ENCODE data around the gene TBXAS1. TPM values are rescaled to one million over a fixed set of nuclear protein-coding genes. Genes with fewer than 3 reads are reported as not detected.

TBXAS1 gene
- total and polyA plus RNA-seq, 2 of the 8 experiments (the other 6 are each of a cell fraction or from before 2014, with no cell fraction given): 0.86 to 2.1 TPM

DNA sequence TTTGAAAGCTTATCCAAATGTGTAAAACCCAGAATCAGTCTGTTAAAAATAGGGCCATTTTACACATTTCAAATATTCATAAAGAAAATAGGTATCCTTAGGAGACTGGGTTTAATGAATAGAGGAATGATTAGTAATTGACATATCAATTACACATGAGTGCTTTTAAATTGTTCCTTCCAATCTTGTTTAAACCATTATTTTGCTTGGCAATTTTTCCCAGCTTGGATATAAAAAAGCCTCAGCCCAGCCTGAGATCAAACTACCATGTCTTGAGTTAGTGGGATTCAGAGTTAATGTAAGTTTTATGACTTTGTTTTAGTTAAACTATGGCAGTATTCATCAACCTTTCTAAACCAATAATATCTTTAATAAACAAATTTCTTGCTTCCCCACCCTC, 205.4 kb downstream of the TBXAS1 start:
- Histone ChIP-seq H3K36me3 (ENCODE audit: control insufficient read depth in 2 of 4, insufficient read depth in 4 of 4, low read length in 3 of 4) (no peaks in the 10 kb centered on the region), H3K4ac (replicated peaks; ENCODE audit: insufficient read length, low read depth, low read length) (no peak overlapping the region), H2AK5ac (ENCODE audit: low read depth, low read length) (no peak overlapping the region), H3K56ac (replicated peaks; ENCODE audit: insufficient read length, low read depth, low read length) (no peak overlapping the region), H3K23me2 (ENCODE audit: low read depth, low read length) (no peaks in the 10 kb centered on the region; the same call in 1 of the 2 replicates), H3K4me1 (replicated peaks in 1 of 4; ENCODE audit: control insufficient read depth in 3 of 4, insufficient read depth in 4 of 4, low read length in 3 of 4) (no peaks in the 10 kb centered on the region), H4K5ac (ENCODE audit: insufficient read length, low read depth, low read length) (no peak overlapping the region), H4K8ac (ENCODE audit: extremely low read depth, insufficient read depth, low read length) (no peak overlapping the region), H3K4me3 (ENCODE audit: extremely low read depth in 1 of 4, insufficient read depth in 2 of 4, low read depth in 3 of 4, low read length in 4 of 4) (no peak overlapping the region), H2BK120ac (replicated peaks; ENCODE audit: low read depth, low read length) (no peak overlapping the region), H3K27me3 (replicated peaks in 1 of 4; ENCODE audit: control insufficient read depth in 3 of 4, extremely low read depth in 1 of 4, insufficient read depth in 3 of 4, low read length in 3 of 4) (no peaks in the 10 kb centered on the region), H2AFZ (ENCODE audit: low read length) (no peak overlapping the region), H4K91ac (replicated peaks; ENCODE audit: insufficient read length, low read length) (no peak overlapping the region), H2BK15ac (ENCODE audit: low read length) (no peak overlapping the region), H3K18ac (ENCODE audit: extremely low read depth, low read length) (no peak overlapping the region), H4K20me1 (replicated peaks in 1 of 2; ENCODE audit: control insufficient read depth in 1 of 2, insufficient read depth in 2 of 2, low read length in 2 of 2) (no peaks in the 10 kb centered on the region), H3K4me2 (ENCODE audit: insufficient read depth in 1 of 2, low read depth in 2 of 2, low read length in 2 of 2) (no peak overlapping the region), H2BK20ac (ENCODE audit: low read length) (no peak overlapping the region), H3K27ac (ENCODE audit: low read depth, low read length) (no peak overlapping the region), H3K14ac (ENCODE audit: insufficient read length) (no peak overlapping the region), H3K9ac (replicated peaks in 1 of 4; ENCODE audit: extremely low read depth in 1 of 4, low read depth in 3 of 4, low read length in 3 of 4) (no peak overlapping the region), H2BK12ac (ENCODE audit: low read depth, low read length) (no peak overlapping the region), H3K79me2 (ENCODE audit: control insufficient read depth in 1 of 2, insufficient read depth in 2 of 2, low read length in 2 of 2) (no peaks in the 10 kb centered on the region), H2BK5ac (ENCODE audit: low read depth, low read length) (no peak overlapping the region), H3K79me1 (ENCODE audit: low read depth, low read length) (no peaks in the 10 kb centered on the region), H3K9me3 (ENCODE audit: insufficient read depth in 2 of 2, low read depth in 1 of 2, low read length in 1 of 2) (no peaks in the 10 kb centered on the region), H3K23ac (ENCODE audit: insufficient read length) (no peak overlapping the region)
- POLR2A ChIA-PET (ENCODE audit: partially characterized antibody): no interaction called here
- FAIRE-seq (no peak), DNase-seq (ENCODE audit: low read depth in 1 of 2, low spot score in 2 of 2) (no peak)
- CTCF ChIA-PET (ENCODE audit: partially characterized antibody): no interaction called here
- TF ChIP-seq TCF12 (IDR thresholded peaks at IDR 0.05; ENCODE audit: low read depth, low read length) (no peak), CHD1 (IDR thresholded peaks at IDR 0.05; ENCODE audit: low read depth, low read length) (no peak), JUN (IDR thresholded peaks at IDR 0.05; ENCODE audit: low read depth, low read length) (no peak), POLR2AphosphoS5 (IDR thresholded peaks at IDR 0.05; ENCODE audit: low read depth, low read length) (no peak), RAD21 (IDR thresholded peaks at IDR 0.05 in 1 of 2, conservative IDR thresholded peaks at IDR 0.05 in 1 of 2; ENCODE audit: low read depth in 2 of 2, low read length in 2 of 2) (no peak), KDM1A (IDR thresholded peaks at IDR 0.05; ENCODE audit: borderline replicate concordance, low read length) (no peak), CBX8 (IDR thresholded peaks at IDR 0.05; ENCODE audit: borderline replicate concordance, low read depth, low read length) (no peak), SRF (IDR thresholded peaks at IDR 0.05; ENCODE audit: low read depth, low read length) (no peak), RFX5 (IDR thresholded peaks at IDR 0.05; ENCODE audit: borderline replicate concordance, low read depth, low read length) (no peak), FOSL1 (IDR thresholded peaks at IDR 0.05; ENCODE audit: insufficient read depth, low read depth, low read length) (no peak), GTF2F1 (IDR thresholded peaks at IDR 0.05; ENCODE audit: borderline replicate concordance, low read depth, low read length) (no peak), SIX5 (IDR thresholded peaks at IDR 0.05; ENCODE audit: low read depth, low read length) (no peak)
- TF ChIP-seq, protein P1, sequence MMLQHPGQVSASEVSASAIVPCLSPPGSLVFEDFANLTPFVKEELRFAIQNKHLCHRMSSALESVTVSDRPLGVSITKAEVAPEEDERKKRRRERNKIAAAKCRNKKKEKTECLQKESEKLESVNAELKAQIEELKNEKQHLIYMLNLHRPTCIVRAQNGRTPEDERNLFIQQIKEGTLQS (IDR thresholded peaks at IDR 0.05; ENCODE audit: insufficient read depth, low read depth, low read length): no peak
- TF ChIP-seq, protein P2, sequence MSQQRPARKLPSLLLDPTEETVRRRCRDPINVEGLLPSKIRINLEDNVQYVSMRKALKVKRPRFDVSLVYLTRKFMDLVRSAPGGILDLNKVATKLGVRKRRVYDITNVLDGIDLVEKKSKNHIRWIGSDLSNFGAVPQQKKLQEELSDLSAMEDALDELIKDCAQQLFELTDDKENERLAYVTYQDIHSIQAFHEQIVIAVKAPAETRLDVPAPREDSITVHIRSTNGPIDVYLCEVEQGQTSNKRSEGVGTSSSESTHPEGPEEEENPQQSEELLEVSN (IDR thresholded peaks at IDR 0.05): no peak

Measured in H1 (cell line).